Stimulated activated CD8-positive, alpha-beta memory T cell treated with anti-CD3 and anti-CD28 coated beads, Interleukin-12 subunit alpha, Interleukin-12 subunit beta, amount 100 ng/mL, for 4 hours (primary cell): ENCODE measurements around the gene GRID1.

Source experiments
- DNase-seq: peaks from one replicate; pipeline ENCODE4 v3.0.0-alpha.2; 2020; ENCODE audit warnings: low read depth

Gene GRID1

DNA sequence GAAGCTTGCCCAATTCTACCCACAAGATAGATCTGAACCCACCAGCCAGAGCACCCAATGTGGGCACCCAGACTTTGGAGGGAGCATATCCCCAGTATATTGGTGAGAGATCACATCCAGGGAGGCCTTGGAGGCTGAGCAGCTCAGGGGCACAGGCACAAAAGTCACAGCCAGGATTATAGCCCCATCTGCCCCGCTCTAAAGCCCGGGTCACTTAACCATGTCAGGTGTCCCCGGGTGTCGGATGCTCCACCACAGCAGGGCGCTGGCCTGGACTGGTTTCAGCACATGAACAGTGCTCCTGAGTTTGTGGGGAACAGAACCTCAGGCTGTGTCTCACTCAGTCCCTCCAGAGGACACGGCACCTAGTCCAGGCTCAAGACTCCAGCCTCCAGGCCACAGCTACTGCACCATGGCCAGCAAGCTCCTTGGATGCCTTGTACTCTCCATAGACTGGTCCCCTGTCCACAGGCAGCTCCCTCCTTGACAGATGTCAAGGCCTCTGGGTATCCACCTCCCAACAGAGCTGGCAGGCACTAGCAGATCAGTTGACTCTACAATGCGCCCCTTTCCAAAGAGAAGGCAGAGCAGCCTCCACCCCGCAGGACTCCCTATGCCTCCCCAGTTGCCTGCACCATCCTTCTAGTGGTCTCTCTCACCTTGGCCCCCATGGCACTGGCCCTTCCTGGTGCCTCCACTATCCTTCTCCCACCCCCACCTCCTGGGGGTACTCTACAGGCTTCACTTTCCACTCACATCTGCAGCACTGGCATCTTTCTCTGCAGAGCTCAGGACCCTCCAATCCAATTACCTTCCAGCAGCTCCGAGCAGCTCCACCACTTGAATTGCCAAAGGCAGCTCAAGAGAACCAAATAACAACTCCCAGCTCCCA, 306.0 kb downstream of the GRID1 start:
- no peak for DNase-seq

DNA sequence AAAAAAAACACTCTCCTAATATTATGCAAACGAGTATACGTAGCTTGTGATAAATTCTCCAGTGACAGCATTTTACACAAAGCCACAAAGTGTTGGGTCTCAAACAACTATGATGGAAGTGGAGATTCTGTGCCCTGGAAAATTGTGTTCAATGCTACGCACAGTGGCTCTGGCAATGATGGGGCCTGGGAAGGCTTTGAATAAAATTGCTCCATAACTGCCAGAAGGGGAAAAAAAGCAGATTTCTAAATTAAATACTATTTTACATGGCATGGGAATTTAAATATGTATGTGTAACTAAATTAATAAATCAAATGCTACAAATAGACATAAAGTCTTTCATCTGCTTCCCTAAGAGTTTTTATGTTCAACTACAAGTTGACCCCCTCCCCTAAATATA, 306.7 kb downstream of the GRID1 start:
- DNase-seq, result no peak

DNA sequence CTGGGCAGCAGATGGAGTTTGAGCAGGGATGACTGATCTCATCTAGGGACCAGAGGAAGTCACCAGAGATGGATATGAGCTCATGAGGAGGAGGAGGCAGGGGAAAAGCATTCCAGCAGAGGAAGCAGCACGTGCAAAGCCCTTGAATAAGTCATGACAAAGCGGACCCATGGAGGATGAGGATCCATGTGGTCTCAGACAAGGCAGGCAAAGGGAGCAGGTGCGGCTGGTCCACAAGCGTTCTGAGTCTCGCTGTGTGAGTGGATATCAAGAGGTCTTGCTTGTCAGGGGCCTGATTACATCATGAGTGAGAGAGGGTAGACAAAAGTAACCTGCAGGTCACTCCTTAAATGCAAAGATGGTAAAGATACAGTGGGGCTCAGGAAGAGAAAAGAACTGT, 307.6 kb downstream of the GRID1 start:
- DNase-seq, result no peak

DNA sequence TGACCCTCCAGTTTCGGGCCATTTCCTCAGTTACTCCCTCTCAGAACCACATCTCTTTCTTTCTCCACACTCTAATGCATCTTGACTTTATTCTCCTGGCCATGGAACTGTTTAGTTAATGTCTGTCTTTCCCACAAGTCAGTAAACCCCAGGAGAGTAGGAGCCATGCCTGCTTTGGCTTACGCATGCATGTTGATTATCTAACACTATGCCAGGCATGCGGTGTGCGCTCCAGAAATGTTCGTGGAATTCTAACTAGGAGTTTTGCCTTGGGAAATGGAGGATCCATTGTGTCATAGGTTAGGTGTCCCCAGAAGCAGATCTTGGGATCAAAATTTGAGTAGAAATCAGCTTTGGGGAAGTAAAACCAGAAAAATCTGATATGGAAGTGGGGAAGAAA, 308.9 kb downstream of the GRID1 start:
- DNase-seq, result no peak

DNA sequence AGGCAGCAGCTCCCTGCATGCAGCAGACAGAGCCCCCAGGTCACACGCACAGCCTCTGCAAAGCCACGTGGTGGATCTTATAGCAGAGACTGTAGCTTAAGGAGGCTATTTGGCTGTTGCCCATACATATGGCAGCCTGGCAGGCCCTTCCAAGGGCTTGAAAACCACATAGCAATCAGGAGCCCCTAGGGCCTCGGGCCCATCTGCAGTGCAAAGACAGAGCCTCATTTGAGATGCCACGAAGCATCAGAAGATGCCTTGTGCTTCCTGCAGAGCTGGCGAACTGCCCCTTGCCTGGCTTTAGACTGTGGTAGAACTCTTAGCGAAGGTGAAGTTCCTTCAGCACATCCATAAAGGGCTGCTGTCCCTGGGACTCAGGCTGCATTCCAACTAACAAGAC, 309.9 kb downstream of the GRID1 start:
- DNase-seq, result no peak

DNA sequence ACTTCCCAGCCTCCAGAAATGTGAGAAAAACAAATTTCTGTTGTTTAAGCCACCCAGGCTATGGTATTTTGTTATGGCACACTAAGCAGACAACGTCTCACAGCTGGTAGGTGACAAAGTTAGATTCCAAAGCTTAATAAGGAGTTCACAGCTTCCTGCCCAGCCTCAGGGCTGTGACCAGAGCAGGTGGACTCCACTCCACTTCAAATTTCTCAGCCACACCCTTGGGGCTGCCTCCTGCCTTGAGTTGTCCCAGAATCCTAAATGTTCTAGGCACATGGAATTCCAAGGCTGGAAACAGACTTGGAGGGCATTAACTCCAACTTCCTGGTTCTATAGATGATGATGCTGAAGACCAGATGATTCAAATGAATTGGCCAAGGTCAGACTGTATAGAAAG, 310.7 kb downstream of the GRID1 start:
- no peak for DNase-seq

DNA sequence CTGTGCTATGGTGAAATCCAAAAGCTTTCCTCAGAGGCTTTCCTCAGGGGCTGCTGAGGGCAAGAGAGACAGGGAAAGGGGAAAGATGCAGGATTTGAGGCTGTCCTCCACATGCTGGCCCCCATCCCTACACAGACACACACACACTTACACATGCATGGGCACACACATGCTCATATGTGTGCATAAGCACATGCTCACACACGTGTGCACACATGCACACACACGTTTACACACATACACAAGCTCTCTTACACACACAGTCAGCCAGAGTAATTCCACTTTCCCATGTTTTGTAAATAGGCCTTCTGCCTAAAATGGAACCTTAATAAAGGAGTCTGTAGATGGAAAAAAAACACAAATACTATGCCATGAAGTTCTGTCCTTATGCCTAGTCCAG, 312.9 kb downstream of the GRID1 start:
- no peak for DNase-seq

DNA sequence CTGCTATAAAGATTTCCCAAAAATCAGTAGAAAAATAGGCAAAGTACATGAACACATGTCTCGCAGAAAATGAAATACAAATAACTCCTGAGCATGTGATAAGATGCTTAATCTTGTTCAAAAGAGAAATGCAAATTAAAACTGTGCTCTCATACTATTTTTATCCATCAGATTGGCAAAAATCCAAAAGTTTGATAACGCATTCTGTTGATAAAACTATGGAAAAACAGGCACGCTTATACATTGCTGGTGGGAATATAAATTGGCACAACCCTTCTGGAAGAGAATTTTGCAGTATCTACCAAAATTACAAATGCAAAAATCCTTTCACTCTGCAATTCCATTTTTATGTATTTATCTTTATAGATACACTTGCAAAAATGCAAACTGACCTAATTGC, 315.0 kb downstream of the GRID1 start:
- no peak for DNase-seq

DNA sequence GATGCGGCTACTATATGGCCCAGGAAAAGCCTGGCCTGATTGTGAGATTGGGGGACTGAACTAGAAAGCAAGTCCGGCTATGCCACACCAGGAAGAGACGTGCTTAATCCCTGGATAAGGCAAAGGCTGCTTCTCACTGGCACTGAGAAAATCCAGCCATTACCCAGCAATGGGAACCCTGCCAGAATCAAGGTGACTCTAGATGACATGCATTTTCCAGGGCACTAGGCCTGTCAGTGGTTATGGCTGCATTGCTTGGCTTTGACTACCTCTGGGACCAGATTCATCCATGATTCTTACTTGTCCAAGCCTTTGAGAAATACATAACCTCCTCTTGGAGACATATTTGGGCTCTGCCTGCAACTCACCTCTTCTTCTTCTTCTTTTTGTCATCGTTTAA, 317.2 kb downstream of the GRID1 start:
- no peak for DNase-seq

DNA sequence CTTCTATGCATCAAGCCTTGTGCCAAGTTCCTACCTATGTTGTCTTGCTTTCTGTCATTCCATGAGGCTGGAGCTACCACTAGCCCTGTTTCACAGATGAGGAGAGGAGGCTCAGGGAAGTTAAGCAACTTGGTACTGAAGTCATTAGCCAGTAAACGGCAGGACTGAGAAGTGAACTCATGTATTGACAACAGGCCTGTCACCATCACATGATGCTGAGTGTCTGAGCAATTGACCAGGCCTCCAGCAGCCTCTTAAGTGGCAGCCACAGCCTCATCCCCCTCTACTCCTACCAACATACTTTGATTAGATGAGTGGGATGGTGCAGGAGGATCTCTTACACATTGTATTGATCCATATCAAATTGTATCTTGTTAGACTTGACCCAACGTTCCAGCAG, 317.6 kb downstream of the GRID1 start:
- DNase-seq, result no peak

DNA sequence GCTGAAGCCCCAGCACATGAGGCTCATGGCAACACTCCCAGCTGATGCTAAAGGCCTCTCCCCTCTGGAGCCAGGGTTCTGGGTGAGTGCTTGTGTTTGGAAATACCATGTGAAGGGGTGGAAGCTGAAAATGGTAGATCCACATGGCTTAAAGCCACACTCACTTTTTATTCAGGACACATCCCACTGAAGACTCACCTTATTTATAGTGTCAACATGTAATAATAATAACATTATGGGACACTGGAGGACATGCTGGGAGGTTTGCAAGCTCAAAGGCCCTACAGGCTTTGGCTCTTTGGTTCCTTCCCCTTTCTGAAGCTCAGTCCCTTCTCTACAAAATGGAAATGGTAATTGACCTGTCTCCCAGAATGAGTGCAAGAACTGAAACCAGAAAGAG, 318.0 kb downstream of the GRID1 start:
- no peak for DNase-seq

DNA sequence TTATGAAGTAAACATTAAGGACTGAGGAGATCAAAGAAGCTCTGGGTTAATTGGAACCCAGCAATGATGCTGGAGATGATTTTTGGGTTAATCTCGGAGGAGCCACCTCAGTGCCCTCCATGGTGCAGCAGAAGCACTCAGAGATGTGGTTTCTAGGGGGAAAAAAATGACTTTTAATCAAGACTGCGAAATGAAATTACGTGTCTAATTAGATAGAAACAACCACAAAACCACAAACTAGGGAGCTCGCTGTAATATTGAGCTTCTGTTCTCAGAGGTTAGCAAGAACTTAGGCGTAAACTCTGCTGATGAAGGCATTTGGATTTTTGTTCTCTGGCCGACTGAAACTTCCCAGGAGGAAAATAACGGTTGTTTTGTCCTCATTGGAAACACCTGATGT, 319.0 kb downstream of the GRID1 start:
- DNase-seq, result no peak

DNA sequence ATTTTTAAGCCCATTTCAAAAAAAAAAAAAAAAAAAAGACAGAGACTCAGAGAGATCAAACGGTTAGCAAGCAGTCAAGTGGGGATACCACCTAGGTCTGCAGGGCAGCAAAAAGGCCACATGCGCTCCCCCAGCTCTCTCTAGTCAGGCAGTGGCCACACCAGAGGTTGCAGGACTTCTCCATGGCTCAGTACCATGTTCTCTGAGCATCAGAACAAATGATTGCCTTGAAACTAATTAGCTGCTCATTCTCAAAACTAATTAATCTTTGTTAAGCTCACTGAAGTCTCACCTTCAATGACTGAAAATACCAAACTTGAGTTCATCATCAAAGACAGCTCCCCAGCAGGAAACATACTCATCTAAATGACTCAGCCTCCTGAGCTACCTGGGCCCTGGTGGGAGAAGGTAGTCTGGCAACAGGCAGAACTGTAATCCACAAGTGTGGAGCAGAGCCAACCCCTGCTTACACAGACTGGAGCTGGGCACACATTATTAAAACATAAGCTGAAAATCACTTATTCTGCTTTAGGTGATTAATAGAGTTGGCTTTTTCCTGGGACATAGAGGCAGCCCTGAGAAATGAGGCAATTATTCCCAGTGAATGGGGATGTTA, 319.6 kb downstream of the GRID1 start:
- no peak for DNase-seq

DNA sequence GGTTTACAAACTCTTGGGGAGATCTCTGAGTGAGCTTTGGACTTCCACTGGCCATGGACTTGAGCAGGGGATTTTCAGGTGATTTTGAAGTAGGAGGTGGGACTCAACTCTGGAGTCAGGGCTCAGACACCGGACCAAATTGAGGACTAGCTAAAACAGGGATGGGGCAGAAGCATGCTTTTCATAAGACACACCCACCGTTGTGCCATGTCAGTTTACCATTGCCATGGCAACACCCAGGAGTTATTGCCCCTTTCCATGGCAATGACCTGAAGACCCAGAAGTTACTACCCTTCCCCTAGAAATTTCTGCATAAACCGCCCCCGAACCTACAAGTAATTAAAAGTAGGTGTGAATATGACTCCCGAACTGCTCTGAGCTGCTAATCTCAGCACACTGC, 320.7 kb downstream of the GRID1 start:
- no peak for DNase-seq

DNA sequence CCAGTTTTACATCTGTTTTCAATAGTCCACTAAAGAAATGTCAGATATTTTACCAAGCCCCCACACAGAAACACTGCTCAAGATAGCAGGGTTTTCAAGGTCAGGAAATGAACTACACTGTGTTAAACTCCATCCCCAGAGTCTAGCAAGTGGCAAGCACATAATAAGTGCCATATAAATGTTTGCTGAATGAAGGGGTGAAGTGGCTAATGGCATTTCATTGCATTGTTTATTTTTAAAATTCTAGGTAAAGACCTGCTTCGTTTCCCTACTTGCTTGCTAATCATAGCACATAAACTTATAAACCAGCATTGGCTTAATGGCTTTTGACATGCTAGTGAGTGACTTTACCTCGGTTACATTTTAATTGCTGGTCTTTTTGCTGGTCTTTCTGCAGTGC, 322.6 kb downstream of the GRID1 start:
- no peak for DNase-seq

DNA sequence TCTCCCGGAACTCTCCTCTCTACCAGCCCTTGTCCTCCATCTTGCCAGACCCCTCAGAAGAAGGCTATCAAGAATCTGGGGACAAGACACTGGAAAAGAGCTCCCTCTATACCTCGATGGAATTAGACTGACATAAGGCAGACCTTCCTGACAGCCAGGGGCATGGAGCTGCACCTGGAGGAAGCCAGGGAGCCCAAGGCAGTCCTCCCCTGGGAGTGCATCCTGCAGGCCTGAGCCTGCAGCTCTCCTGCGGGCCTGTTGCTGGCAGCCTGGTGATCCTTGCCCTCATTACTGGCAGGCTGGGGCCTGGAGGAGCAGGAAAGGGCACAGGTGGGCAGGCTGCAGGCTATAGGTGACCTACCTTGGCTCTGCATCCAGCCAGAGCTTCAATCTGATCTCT, 323.4 kb downstream of the GRID1 start:
- no peak for DNase-seq

DNA sequence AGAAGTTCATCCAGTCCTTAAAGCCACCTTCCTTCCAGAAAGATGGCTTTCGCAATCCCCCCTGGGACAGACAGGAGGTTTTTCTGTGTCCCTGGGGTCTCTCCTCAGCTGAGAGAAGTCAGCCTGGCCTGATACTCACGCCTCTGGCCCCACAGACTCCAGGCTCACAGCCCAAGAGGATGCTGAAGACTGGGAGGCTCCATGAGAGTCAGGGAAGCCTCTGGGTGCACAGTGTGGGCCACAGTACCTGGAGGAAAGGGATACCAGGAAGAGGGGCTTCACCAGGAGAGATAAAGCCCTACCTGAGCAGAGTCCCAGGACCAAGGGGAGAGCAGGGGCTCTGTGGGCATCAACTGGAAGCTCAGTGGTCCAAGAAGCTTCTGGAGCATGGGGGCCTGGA, 324.4 kb downstream of the GRID1 start:
- no peak for DNase-seq

DNA sequence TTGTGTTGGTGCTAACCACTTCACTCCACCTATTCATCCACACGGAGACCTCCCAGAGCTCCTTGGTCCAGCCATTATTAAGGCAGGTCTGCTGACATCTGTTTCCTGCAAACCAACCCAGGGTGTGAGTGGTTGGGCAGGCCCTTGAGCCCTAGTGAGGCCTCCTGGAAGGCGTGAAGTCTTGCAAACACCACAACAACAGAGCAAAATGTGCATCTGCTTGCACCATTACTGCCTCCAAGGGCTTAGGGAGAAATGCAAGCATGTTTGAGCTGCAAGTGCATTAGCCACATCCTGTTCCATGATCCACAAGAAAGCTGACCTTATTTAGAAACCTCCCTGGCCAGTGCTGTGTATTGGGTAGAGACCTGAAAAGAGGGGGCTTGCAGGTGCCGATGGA, 325.5 kb downstream of the GRID1 start:
- no peak for DNase-seq

DNA sequence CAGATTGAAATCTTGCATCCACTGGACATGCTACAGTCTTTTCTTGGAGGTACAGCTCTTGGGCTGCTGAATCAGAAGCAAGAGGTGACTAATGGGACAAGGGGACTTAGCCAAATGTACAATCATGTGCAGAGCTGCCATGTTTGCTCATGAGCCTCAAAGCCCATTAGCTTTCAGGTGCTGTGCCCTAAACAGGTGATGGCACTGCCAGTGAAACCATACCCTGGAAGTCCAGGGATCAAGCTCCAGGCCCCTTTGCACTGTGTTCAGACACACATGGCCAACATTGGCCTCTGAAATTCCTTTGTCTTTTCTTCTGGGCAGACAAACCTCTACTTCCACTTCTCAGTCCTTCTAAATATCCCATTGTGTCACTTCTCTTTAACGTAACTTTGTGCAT, 328.2 kb downstream of the GRID1 start:
- DNase-seq, result no peak

DNA sequence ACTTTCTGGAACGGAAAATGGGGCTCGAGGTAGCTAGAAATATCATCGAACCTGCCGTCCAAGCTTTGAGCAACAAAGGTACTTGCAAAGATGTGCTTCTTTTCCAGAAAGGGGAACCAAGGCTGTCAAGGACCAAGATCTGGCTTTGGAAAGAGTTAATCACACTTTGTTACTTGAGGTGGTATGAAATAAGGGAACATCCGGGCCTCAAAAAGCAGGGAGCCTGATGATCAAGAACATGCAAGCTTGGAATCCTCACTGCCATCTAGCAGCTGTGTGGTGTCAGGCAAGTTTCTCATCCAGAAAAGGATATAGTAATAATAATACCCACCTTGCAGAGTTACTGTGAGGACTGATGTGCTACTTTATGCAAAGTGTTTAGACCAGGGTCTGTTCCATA, 329.5 kb downstream of the GRID1 start:
- no peak for DNase-seq

DNA sequence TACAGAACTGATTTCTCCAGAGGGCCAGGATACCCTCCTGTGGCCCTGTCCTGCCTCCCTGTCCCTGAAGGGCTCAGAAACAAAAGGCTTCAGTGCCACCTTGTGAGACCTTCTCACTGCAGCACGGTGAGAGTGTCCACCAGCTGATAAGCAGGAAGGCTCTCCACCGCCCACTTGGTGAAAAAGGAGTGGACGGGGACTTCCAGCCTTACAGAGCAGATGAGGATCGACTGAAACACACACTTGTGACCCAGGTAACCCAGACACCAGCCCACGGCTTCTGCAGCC, 330.1 kb downstream of the GRID1 start:
- no peak for DNase-seq

DNA sequence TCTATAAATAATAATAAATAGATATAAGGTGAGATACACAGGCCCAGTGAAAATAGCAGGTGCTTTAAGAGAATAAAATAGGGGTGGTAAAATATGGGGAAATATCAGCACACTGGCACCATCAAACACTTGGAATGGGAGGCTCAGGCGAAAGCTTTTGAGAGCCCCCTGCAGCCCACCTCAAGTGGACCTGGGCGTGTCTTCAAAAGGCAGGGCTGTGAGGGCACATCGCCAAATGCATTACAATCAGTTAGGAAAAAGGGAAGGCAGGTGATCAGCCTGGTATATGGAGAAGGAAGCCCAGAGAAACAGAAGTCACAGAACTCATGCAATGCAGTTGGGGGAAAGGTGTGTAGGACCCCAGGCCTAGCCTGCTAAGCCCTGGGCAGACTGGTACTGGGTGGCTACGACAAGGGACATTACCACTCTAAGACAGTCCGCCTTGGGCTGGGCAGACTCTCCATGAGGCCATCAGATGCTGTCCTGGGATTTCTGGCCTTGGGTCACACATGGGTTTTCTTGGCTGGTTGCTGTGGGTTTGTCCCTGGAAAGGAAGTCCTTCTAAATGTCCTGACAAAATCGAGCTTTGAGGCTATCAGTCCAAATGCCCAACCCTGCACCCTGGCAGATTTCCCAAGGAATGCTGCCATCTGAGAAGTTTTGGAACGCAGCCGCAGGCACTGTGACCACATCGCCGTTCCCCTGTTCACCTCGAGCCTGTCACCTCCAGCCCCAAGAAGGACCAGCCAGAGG, 330.6 kb downstream of the GRID1 start:
- no peak for DNase-seq

DNA sequence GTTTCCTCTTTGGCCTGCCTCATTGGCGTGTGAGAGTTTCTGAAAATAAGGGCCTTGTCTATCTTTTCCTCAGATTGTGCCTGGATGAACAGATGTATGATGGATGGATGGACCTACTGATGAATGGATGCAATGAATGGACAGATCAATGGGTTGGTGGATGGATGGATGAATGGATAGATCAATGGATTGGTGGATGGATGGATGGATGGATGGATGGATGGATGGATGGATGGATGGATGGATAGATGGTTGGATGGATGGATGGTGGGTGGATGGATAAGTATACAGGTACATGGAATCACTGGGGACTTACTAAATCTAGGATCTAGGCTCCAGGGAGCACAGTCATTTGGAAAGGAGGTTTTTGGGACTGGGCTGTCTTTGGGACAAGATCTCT, 331.9 kb downstream of the GRID1 start:
- DNase-seq, result no peak

DNA sequence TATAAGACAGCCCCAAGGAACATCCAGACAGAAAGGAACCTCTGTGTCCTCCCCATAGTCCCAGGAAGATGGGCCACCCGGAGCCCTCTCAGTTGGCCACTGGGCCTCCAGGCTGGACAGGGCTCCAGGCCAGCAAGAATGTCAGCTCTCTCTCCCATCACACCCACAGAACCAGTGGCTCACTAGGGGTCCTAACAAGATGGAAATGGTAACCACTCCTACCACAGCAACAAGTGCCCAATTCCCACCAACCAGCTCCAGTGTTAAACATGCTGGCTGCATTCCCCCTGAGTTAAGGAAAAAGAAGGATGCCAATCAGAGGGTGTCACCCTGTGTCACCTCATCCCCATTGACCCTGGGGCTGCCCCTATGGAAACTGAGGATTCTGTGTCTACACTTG, 333.0 kb downstream of the GRID1 start:
- DNase-seq, result no peak
